ENCODE data around the gene FSTL5. TPM values are rescaled to one million over a fixed set of nuclear protein-coding genes. Genes with fewer than 3 reads are reported as not detected.

The FSTL5 gene
- total and polyA plus RNA-seq, 2 of the 13 experiments (the other 11 are each of a cell fraction or from before 2014, with no cell fraction given) = 0.03 to 0.07 TPM

DNA sequence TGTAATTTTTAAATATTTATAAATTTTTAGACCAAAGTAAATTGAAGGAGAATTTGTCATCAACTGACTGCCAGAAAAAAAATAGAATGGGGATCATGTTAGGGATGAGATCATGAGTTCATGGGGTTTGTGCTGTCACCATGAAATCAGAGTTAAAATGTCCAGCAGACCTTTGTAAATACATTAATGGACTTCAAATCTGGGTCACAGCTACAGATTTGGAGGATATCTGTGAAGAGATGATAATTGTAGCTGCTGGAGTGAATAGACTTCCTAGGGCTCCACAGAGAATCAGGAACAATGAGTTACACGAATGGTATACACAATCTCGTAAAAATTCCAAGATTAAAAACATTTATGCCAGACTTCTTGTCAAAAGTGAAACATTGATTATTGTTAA, 6.6 kb downstream of the FSTL5 start:
- intact Hi-C loops (cut with micrococcal nuclease; ENCODE audit: unreplicated experiment) = no loop called here
- Histone ChIP-seq H4K20me1 (ENCODE audit: insufficient read depth, low read length) (no peaks in the 10 kb centered on the region), H3K4me1 (ENCODE audit: insufficient read depth, low read length) (no peaks in the 10 kb centered on the region), H3K4me2 (ENCODE audit: low read depth, low read length) (no peak overlapping the region), H2AFZ (ENCODE audit: low read length) (no peak overlapping the region), H3K79me2 (ENCODE audit: insufficient read depth, low read length) (no peaks in the 10 kb centered on the region), H3K9me3 (ENCODE audit: low read length) (no peaks in the 10 kb centered on the region), H3K27ac (ENCODE audit: extremely low read length, insufficient read depth, low read length) (no peak overlapping the region), H3K9ac (ENCODE audit: insufficient read depth, low read depth, low read length) (no peak overlapping the region), H3K4me3 (replicated peaks in 1 of 3; ENCODE audit: insufficient read depth in 1 of 3, low read depth in 2 of 3, low read length in 3 of 3) (no peak overlapping the region), H3K36me3 (replicated peaks in 1 of 2; ENCODE audit: control insufficient read depth in 1 of 2, insufficient read depth in 2 of 2, low read length in 2 of 2) (no peaks in the 10 kb centered on the region), H3K27me3 (ENCODE audit: control insufficient read depth in 1 of 2, insufficient read depth in 2 of 2, low read length in 2 of 2) (no peaks in the 10 kb centered on the region)
- no peak for FAIRE-seq
- ATAC-seq = no peak
- in situ Hi-C loops (cut with HindIII; ENCODE audit: extremely low pct_ligation_motif_present, low pct_unique_long_range_greater_than_20kb) = loop anchor here (25.0 kb wide), 2 partner anchors 595 to 845 kb away; no protein-coding TSS in a partner anchor
- POLR2A ChIA-PET = no interaction called here
- BruUV-seq (replicated peaks) = no TSS peak
- TF ChIP-seq ZNF589 (CRISPR knock-in tag; conservative IDR thresholded peaks at IDR 0.05) (no peak), GATAD2A (CRISPR knock-in tag; IDR thresholded peaks at IDR 0.05) (no peak), DR1 (CRISPR knock-in tag; IDR thresholded peaks at IDR 0.05) (no peak), ZNF614 (CRISPR knock-in tag; IDR thresholded peaks at IDR 0.05; ENCODE audit: borderline replicate concordance) (no peak), RORA (CRISPR knock-in tag; IDR thresholded peaks at IDR 0.05) (no peak), ZNF678 (CRISPR knock-in tag; IDR thresholded peaks at IDR 0.05) (no peak), ZBTB44 (CRISPR knock-in tag; IDR thresholded peaks at IDR 0.05) (no peak), ZNF10 (CRISPR knock-in tag; IDR thresholded peaks at IDR 0.05; ENCODE audit: borderline replicate concordance, low read depth) (no peak), ZSCAN21 (CRISPR knock-in tag; IDR thresholded peaks at IDR 0.05; ENCODE audit: borderline replicate concordance) (no peak), RBFOX2 (IDR thresholded peaks at IDR 0.05; ENCODE audit: low read depth, low read length) (no peak), ZNF3 (CRISPR knock-in tag; IDR thresholded peaks at IDR 0.05) (no peak), DMAP1 (CRISPR knock-in tag; IDR thresholded peaks at IDR 0.05) (no peak), SMARCC2 (IDR thresholded peaks at IDR 0.05) (no peak)
- TF ChIP-seq, protein P1, sequence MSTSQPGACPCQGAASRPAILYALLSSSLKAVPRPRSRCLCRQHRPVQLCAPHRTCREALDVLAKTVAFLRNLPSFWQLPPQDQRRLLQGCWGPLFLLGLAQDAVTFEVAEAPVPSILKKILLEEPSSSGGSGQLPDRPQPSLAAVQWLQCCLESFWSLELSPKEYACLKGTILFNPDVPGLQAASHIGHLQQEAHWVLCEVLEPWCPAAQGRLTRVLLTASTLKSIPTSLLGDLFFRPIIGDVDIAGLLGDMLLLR (CRISPR knock-in tag; IDR thresholded peaks at IDR 0.05) = no peak
- CTCF ChIA-PET (ENCODE audit: low intra/inter-chr PET ratio, low total read pairs) = no interaction called here
- 2% methylated on average over 2 of the region's 2 CpGs for WGBS (ENCODE audit: low lambda C conversion rate)
- no peak for DNase-seq (ENCODE audit: low spot score)
